ENCODE measurements around the gene PLSCR3.
A peak's percentile ranks its signal among the peaks of the same experiment; 100 is the strongest.

The PLSCR3 gene

DNA sequence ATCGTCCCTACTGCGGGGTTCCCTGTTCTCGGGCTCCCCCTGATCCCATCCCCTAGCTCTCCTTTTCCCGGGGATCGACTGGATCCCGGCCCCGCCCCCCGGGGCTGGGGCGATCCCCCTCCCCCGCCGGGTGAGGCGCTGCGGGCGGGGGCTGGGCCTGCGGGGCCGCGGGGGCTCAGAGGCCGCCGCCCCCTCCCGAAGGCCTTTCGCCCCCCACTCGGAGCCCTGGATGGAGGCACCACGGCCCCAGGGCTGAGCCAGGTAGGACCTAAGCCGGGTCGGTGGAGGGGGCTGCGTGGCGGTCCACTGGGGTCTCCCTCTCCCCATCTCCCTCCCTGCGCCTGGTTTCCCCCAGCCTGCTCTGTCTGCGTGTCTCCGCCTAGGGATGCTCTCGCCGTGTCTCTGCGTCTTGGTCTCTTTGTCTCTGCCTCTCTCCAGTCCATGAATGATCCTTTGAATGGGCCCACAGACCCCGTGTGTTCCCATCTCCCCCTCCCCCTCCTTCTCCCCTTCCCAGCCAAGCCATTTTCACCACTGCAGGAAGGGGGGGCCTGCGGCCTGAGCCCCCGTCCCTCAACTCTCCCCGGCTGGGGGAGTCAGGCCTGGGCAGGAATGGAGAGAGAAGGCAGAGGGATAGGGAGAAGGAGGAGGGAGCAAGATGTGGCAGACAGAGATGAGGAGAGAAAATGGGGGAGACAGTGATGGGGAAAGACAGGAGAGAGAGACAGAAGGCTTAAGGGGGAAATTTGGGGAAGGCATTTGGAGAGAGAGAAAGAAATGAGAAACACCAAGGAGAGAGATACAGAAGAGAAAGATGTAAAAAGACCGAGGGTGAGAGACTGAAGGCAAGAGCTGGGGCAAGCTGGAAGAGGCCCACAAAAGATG is 11.3 kb upstream of the PLSCR3 start:
- no peak for DNase-seq (ENCODE audit: low spot score)

DNA sequence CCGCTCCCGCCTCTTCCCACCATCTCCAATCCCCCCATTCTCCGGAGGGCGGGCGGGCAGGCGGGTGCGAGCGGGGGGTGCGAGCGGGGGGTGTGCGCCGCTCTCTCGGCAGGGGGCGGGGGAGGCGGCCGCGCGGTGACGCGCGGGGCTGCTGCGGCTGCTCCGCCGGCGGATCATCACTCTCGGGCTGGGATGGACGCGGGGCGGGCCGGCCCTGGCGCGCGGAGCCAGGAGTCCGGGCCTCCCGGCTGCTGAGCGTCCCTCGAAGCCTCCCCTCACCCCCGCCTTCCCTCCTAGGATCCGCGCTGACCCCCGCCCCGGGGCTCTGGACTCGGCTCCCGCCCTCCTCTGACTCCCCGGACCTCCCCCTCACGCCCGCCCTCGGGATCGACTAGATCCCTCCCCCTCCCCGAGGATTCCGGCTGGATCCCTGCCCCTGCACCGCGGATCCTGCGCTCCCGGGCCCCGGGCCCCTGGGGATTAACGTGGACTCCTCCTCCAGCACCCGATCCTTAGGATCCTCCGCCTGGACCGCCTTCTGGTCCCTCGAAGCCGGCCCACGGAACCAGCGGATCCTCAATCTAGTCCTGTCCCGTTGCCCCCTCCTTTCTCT is 10.5 kb upstream of the PLSCR3 start:
- DNase-seq (ENCODE audit: low spot score) = no peak

DNA sequence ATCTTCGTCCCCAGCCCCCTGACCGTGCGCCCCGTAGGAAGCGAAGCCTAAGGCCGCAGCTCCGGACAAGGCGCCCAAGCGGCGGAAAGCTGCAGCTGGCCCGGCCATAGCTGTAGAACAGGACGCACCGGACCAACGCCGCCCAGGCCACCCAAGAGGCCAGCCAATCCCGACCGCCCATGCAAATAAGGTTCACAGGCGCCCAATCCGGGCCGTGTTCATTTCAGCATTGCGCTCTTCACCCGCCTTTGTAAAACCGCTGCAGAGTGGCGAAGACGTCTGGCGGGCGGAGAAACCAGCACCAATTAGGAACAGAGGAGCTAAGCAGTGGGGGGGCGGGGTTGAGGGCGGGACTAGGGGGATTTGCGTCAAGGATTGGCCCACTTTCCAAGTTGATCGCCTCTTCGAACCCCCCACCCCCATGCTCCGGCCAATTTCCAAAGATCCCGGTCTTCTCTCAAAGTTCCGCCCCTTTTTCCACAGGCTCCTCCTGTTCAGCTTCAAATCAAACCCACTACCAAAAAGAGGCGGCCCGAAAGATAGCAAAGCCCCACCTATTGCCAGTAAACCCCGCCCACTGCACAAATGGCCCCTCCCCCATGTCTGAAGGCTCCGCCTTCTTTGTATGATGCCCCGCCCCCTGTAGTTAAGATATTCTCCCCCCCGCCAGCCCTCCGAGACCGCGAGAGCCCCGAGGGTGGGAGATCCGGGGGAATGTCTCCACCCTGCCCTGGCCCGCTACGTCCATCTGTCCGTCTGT is 9.8 kb upstream of the PLSCR3 start, which contains the start of gene TMEM256:
TSS of gene TMEM256 (minus strand) at position 121 of the 760 bp plus-strand sequence. CDS start at position 108, 13 bp downstream.
- DNase-seq (ENCODE audit: low spot score) = peak; percentile 96

DNA sequence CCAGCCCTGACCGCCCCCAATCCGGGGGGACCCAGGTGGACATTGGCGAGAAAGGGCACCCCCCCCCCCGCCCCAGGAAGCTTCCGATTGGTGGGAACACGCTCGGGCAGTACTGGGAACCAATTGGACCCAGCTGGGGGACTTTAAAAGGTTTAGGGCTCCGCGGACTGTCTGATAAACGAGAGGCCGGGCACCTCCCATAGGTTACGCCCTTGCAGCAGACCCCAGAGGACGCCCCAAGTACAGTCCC is 9.3 kb upstream of the PLSCR3 start:
- DNase-seq (ENCODE audit: low spot score) = no peak

DNA sequence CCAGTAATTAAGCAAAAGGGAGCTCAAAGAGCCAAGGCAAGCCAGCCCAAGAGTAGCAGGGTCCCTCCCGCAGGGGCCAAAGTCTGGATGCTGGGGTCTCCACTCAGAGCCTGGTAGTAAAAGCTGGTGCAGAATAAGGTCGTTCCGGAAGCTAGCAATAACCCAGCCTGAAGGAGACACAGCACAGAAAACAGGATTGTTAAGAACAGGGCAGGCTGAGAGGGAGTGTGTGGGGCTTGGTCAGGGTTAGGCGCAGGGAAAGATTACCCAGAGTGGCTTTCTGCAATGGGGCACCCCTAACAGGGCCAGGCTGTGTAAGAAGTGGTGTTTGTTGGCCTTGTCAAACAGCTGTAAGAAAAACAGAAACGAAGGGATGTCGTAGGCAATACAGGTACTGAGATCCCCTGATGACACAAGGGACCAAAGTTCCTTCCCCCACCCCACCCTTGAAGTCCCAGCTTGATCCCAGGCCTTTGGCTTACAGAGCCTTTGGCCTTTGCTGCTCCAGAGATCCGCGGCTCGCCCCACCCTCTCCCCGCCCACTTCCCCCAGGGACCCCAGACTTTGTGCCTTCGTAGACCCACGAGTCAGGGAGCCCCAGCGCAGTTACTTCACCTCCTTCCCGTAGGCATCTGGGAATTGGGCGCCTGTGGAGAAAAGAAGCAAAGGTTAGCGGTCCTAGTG is 8.9 kb upstream of the PLSCR3 start:
- DNase-seq (ENCODE audit: low spot score) = no peak

DNA sequence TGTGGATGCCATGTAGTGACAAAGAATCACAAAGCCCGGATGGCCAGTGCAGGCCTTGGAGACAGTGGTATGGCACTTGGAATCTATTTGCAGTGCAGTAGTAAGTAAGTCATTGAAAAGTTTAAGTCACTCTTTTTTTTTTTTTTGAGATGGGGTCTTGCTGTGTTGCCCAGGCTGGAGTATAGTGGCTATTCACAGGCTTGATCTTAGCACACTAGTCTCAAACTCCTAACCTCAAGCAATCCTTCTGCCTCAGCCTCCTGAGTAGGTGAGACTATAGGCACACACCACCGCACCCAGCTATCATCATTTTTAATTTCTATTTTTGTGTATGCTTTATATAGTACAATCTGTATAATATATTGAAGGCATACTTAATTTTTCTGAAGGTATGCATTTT is 4.3 kb upstream of the PLSCR3 start:
- DNase-seq (ENCODE audit: low spot score) = no peak

DNA sequence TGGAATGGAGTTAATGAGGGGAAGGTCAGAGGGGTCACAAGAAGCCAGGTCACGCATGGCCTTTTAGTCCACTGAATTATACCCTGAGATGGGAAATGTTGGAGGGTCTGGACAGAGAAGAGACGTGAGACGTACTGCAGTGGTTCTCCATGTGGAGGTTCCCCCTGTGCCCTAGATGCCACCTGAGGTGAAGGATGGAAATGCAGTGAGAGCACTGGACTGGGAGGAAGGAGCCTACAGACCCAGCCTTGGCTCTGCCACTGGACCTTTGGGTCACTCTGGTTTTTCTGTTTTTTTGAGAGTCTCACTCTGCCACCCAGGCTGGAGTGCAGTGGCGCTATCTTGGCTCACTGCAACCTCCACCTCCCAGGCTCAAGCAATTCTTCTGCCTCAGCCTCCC is 1.8 kb upstream of the PLSCR3 start:
- DNase-seq (ENCODE audit: low spot score) = no peak

DNA sequence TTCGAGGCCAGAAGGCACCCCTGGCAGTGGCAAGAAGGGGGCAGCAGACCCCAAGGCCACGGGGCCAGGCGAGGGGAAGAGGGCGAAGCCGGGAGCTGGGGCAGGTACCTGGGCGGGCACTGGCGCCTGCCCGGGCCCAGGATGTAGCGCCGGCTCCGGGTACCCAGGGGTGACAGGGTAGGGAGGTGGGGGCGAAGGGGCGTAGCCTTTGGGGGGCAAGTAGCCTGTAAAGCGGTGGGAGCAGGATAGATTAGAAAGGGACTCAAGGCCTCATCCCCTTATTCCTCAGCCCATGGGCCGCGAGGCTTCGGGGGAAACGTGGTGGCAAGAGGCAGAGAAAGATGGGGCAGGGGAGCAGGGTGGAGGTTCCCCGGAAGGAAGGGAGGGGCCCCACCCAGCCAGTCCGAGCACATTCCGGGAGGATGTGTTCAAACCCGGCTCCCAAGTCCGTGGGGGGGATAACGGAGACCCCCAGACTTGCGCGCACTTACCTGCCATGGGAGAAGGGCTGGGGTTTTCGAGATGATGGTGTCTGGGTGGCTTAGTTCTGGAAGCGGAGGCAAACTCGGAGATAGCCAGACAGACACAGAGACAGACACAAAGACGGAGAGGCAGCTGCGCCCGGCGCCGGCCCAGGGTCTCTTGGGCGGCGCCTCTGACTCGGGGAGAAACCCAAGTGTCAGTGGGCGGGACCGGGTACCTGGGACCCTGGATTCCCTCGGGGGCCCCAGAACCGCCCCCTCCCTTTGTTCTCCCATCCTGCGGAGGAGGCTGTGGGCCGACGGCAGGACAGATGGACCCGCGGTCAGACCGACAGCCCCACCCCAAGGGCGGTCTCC is 493 bp downstream of the PLSCR3 start:
- DNase-seq (ENCODE audit: low spot score) = no peak

DNA sequence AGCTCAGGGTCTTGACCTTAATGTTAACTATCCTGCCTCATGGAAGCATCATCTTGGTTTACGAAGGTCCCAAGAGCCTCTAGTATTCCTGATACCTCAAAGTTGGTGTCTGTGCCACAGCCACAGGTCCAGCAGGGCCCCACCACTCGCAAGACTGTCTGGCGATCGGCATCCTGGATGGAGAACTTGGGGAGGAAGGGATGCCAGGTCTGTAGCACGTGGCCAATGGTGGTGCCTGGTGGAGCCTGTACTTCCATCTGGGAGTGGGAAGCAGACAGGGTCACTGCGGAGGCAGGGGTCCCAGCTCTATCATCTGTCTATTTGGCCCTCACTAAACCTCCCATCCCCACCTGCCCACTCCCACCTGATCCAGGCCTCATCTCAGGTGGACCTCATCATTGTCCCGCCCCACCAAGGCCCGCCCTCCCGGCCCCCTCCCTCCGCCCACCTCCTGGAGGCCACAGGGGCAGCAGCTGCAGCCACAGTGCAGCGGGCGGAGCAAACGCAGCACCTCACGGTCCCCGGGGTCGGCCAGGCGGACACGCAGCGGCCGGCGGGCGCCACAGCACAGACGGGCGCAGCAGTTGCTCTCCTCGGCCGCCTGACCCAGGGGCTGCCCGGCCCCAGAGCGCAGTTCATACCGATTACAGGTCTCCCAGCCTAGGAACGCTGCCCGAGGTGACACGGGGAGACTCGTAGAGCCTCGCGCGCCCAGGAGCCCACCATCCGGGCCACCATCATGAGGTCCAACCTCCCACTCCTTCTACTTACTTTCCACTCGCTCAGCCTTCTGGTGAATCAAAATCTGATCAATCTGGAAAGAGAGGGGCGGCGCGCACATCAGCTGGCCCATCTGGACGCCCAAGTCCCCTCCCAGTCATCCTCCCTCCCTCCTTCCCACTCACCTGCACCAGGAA is 1.4 kb downstream of the PLSCR3 start:
- DNase-seq (ENCODE audit: low spot score) = no peak

DNA sequence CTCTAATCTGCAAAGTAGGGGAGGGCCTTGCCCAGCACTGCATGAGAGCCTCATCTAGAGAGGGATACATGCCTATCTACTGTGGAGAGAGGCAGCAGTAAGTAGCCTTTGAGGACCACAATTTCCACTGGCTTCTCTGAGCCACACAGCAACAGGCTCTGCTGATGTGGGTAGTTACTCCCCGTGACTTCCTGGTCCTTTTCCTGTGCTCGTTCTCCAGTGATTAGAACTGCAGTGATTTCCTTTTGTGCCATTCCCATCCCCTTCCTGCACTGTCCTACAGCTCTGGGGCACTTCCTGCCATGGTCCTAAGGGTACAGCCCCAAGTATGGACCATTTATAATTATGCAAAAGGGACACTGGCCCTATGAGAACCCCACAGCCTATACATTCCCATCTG is 3.0 kb downstream of the PLSCR3 start:
- no peak for DNase-seq (ENCODE audit: low spot score)

DNA sequence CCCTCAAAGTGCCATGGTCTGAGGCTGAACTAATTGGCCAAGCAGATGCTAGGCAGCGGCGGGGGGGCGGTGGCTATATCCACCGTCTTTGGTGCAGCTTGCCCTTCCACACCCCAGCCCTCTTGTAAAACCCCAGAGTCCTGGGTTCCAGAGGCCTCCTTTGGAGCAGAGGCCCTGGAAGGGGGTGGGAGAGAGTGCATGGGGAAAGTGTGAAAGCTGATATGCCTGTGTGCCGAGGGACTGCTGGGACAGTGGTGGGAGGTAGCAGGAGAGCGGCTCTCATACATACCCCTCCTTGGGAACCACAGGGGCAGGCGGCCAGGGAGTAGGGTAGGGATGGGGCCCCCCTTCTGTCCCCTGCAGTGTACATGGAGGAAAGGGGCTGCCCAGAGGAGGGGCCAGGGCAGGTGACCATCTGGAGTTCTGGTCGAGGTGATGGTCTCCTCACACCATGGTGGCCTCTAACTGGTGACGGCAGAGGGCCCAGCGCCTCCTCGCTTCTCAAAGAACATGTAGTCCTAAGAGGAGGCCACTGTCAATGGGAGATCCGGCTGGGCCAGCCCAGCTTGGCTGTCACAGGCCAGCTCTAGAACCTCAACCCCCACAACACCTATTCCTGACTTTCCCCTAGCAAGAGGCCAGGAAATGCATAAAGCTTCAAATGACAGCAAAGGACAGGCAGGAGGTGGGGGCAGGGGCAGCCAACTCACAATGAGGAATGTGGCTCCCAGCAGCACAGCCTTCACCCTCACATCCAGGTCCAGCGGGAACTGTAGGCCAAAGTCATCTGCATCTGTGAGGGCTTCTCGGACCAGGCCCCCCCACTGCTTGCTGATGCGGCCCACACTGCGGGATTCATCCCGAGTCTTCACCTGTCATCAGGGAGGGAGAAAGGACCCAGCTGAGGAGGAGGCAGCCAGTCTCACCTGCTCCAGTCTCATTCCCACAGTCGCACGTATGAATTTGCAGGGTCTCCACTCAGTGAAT is 4.1 kb downstream of the PLSCR3 start:
- DNase-seq (ENCODE audit: low spot score) = no peak

DNA sequence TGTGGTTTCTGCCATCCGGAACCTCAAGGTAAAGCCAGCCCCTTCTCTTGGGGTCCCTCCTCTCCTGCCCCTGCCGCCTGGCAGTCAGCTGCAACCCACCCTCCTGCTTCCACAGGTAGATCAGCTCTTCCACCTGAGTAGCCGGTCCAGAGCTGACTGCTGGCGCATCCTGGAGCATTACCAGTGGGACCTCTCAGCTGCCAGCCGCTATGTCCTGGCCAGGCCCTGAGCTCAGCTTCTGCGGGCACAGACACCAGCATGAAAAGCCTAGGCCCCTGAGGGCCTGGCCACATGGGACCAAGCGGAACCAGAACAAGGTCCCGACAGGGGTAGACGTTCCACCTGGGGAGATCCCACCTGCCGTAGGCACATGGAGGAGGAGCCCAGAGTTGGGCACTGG is 5.5 kb downstream of the PLSCR3 start:
- no peak for DNase-seq (ENCODE audit: low spot score)

DNA sequence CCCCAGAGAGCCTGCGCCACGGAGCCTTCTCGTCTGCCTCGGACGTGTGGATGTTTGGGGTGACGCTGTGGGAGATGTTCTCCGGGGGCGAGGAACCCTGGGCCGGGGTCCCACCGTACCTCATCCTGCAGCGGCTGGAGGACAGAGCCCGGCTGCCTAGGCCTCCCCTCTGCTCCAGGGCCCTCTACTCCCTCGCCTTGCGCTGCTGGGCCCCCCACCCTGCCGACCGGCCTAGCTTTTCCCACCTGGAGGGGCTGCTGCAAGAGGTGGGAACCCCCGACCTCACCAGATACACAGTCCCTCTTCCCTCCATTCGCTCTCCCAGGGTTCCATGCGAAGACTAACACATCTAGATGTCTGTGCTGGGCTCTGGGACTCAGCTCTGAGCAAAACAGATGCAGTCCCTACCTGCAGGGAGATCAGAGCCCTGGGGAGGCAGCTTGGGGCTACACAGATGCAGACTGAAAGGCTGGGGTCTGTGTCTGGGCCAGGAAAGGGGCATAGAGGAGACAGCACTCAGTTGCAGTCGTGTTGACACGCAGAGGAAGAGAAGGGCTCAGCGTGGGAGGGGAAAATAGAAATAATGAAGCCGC is 9.7 kb downstream of the PLSCR3 start:
- DNase-seq (ENCODE audit: low spot score) = no peak

DNA sequence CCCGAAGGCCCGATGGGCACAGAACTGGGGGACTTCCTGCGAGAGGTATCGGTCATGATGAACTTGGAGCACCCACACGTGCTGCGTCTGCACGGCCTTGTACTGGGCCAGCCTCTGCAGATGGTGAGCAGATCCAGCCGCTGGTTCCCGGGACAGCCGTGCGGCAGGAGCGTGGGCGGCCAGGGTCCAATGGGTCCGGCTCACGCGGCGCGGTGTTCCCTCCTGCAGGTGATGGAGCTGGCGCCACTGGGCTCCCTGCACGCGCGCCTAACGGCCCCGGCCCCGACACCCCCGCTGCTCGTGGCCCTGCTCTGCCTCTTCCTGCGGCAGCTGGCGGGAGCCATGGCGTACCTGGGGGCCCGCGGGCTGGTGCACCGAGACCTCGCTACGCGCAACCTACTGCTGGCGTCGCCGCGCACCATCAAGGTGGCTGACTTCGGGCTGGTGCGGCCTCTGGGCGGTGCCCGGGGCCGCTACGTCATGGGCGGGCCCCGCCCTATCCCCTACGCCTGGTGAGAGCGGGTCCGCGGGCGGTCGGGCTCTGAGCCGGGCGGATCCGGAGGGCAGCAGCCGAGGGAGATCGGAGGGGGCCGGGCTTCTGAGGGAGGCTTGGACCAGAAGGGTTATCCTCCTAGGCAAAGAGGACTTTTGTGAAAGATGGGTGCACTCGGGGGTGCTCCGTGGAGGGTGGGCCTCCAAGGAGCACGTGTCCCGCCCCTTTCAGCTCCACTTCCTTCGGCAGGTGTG is 10.4 kb downstream of the PLSCR3 start:
- no peak for DNase-seq (ENCODE audit: low spot score)

DNA sequence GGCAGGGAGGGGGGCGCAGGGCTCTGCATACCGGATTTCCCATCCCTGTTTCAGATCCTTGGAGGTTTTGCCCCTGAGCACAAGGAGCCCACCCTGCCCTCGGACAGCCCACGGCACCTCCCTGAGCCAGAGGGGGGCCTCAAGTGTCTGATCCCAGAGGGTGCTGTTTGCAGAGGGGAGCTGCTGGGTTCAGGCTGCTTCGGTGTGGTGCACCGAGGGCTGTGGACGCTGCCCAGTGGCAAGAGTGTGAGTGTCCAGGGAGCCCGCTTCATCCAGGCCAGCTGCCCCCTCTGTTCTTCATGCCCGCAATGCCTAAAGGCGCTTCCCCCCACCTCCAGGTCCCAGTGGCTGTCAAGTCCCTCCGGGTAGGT is 11.0 kb downstream of the PLSCR3 start:
- no peak for DNase-seq (ENCODE audit: low spot score)

DNA sequence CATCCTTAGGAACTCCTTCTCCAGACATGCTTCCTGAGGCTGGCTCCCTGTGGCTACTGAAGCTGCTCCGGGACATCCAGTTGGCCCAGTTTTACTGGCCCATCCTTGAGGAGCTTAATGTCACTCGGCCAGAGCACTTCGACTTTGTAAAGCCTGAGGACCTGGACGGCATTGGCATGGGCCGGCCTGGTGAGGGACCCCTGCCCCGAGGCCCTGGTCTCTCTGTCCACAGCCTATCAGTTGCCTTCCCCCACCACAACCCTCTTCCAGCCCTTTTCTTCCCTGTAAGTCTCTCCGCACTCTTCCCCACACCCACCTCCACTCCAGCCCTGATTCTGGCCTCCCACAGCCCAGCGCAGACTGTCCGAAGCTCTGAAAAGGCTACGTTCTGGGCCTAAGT is 11.4 kb downstream of the PLSCR3 start:
- no peak for DNase-seq (ENCODE audit: low spot score)

DNA sequence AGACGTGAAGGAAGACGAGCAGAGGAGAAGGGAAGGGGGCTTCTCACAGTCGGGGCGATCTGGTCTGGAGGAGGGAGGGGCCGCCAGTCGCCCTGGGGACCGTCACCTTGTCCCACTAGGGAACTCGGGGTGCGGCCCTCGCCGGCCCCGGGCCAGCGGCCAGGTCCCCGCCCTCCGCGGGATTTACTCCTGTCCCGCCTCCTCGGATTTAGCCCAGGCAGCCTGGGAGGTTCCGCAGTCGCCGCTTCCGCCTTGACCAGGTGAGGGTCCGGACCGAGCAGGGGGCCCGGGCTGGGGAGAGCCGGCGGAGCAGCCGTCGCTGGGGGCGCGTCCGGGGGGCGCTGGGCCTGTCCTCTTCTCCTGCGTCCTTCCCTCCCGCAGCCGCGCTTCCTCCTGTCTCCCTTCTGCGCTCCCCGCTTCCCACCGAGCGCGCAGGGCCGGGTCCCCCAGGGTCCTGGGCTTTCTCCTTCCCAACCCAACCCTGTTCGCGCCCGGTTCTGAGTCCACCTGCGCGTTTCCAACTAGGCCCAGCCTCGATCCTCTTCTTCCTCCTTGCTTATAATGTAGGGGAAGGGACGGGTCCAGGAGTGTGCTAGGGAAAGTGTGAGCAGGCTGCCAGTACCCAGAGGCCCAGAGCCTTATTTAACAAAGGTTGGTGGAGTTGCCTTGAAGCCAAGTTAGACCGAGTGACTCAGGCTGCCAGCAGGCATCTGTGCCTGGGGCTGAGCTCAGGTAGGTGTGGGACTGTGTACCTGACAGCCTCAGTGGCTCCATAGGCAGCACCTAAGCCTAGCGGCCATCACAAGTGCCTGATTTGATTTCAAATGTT is 13.3 kb downstream of the PLSCR3 start, which contains the start of gene TNK1:
TSS of gene TNK1 (plus strand) at position 235 of the 829 bp plus-strand sequence. CDS start 1,838 bp downstream, outside the sequence.
- no peak for DNase-seq (ENCODE audit: low spot score)

All from COLO829 (cell line).